Esophagus mucosa (tissue), 1 donor: ENCODE data around the gene CDSN. TPM values are rescaled to one million over a fixed set of nuclear protein-coding genes. Genes with fewer than 3 reads are reported as not detected.
"Not testable (repeated sequence)": the region's sequence is repeated elsewhere in the genome, so short reads cannot be mapped to it uniquely, and the experiment has no call there.

ENCODE experiments used
- ATAC-seq: fragments of 200-7000 bp; cut with Tn5 transposase; one replicate; pipeline ENCODE4 v1.9.1; 2020
- total RNA-seq: library from RNA; stranded (reverse); gene quantifications from one replicate; pipeline ENCODE4 v1.2.4, GENCODE V29; 2023
- donor health status: DM: yes; HTN: yes; CAD: no.

Gene CDSN
- total RNA-seq, result 0.08 TPM

- ATAC-seq, result no peak
These were observed at the start of gene CDSN for GRCh38 chr6:31120151-31120915. Gene CDSN, minus strand, starts transcription at chr6:31120446. Its CDS starts 27 bp downstream, at chr6:31120419.

DNA sequence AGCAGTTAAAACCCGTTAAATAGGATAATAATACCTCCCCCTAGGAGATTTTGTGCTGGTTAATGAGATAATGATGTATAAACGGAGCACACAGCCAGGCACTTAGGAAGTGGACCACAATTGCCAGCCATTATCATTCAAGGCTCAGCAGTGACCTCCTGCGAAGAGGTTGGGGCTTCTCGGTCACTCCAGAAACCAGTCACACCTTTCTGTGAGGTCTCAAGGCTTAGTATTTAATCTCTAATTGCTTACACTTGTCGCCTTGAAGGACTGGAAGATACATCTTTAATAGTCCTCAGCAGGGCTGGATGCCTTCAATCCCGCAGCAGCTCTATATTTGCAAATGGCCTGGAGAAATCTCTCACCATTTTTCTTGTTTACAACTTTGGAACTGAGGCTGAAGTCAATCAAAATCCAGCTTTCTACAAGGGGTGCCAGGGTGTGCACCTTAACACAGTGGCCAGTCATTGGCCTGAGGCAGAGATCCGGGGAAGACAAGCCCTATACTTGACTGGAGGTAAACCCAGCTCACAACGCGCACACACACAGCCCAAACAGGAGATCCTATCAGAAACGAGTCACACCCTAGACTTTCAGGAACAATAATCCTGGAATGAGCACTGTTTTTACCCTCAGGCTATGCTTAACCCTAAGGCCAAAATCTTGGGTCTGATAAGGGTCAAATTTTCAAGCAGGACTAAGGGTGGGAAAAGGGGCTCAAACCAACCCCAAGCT is 49.0 kb upstream of the CDSN start:
- ATAC-seq, result peak; percentile 17

DNA sequence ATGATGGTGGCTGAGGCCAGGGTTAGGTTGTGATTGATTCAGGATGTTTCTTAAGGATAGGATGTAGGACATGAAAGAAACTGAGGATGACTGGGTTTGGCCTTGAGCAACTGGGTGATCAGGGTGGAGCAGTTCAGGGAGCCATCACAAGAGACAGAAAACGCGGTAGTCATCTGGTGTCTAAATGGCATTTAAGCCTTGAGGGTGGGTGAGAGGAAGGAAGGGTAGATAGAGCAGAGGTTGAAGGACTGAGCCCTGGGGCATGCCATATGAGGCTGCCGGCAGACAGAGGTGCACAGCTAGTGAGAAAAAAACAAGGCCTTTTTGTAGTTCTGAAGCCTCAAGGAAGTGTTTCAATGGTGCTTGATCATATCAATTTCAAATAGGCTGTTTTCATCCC is 48.4 kb upstream of the CDSN start:
- ATAC-seq, result no peak

- ATAC-seq, result no peak
These were observed 45.7 kb upstream of the CDSN start for GRCh38 chr6:31165986-31166385.

DNA sequence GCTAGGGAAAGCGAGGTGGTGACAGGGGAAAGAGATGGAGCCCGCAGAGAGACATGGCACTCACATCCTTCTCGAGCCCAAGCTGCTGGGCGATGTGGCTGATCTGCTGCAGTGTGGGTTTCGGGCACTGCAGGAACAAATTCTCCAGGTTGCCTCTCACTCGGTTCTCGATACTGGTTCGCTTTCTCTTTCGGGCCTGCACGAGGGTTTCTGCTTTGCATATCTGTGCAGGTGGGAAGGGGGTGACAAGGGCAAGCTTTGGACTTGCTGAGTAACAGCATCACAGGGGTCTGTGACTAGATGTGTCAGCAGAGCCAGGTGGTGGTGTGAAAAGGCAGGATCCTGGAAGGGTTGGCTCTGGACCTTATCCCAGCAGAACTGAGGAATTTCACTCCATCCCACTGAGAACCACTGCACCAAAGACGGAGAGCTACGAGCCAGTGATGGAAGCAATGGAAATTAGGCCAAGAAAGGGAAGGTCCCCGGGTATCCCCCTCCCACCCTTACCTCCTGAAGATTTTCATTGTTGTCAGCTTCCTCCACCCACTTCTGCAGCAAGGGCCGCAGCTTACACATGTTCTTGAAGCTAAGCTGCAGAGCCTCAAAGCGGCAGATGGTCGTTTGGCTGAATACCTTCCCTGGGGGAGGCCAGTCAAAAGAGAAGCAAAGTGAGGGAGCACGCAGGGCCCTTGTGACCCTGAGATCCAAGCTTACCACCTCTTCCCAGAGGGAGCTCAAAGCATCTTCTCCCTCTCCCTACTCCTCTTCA is 45.0 kb upstream of the CDSN start:
- not testable (repeated sequence) for ATAC-seq

GRCh38 chr6:31164475-31165063 is 44.3 kb upstream of the CDSN start:
- ATAC-seq, result not testable (repeated sequence)

- ATAC-seq, result no peak
These were observed 43.7 kb upstream of the CDSN start for GRCh38 chr6:31163922-31164321.

DNA sequence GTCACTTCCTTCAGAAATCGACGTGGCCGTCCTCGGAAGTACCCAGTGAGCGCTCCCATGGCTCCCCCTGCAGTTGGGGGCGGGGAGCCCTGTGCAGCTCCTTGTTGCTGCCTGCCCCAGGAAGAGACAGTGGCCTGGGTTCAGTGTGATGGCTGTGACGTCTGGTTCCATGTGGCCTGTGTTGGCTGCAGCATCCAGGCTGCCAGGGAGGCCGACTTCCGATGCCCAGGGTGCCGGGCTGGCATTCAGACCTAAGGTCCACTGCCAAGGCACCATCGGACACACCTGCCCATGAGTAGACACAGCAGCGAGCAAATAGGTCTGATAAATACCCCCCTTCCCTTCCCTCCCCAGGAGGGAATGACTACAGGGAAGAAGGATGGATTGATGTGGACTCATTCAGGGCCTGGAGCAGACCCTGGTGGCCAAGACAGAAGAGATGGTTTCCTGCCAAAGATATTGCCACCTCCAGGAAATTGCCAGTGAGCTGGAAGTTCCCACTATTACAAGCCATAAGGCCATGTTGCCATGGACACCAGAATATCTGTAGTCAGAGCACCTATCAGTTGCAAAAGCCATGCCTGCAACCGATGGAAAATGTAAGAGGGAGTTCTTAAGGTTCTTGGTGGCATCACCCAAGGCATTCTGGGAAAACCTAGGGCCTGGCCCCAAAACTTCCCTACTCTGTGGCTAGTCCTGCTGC is 42.4 kb upstream of the CDSN start:
- no peak for ATAC-seq

- no peak for ATAC-seq
These were observed 41.2 kb upstream of the CDSN start for GRCh38 chr6:31161216-31162126.

- ATAC-seq, result peak; percentile 64
These were observed 38.9 kb upstream of the CDSN start for GRCh38 chr6:31158863-31159855.

- ATAC-seq, result peak; percentile 95
These were observed 38.1 kb upstream of the CDSN start, which contains the start of gene TCF19 for GRCh38 chr6:31158140-31158862. Gene TCF19, plus strand, starts transcription at chr6:31158589. Its CDS starts 881 bp downstream, at chr6:31159470.

- peak; percentile 32 for ATAC-seq
These were observed 37.4 kb upstream of the CDSN start, which contains the start of gene CCHCR1 for GRCh38 chr6:31157513-31158139. Gene CCHCR1, minus strand, starts transcription at chr6:31157802. Its CDS starts 202 bp downstream, at chr6:31157600.

DNA sequence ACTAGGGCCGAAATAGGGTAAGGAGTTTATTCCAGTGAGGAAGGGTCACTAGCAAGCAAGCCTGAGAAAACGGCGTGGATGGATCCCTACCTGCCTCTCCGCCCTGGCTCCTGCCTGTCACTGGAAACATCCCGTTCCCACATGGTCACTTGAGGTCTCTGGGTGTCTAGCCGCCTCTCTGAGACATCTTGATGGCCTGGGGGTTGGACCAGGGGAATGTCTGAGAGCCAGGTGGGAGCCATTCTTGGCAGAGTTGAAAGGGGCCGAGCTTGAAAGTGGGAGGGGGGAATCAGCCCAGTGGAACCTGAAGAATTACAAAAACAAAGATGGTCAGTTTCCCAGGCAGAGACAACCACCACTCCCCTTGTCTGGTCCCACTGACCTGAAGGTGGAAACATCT is 36.4 kb upstream of the CDSN start:
- no peak for ATAC-seq

- no peak for ATAC-seq
These were observed 34.2 kb upstream of the CDSN start for GRCh38 chr6:31154436-31154835.

DNA sequence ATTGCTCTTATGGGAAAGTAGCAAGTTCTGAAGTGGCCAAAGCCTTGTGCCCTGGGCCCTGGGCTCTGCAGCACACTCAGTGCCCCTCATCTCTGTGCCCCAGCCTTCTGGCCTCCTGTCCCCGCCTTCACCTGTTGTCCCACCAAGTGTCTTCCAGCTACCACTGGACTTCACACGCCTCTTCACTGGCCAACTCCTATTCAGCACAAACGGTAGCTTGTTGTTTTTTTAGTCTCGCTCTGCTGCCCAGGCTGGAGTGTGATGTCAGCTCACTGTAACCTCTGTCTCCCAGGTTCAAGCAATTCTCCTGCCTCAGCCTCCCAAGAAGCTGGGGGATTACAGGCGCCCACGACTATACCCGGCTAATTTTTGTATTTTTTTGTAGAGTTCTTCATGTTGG is 32.5 kb upstream of the CDSN start:
- no peak for ATAC-seq

DNA sequence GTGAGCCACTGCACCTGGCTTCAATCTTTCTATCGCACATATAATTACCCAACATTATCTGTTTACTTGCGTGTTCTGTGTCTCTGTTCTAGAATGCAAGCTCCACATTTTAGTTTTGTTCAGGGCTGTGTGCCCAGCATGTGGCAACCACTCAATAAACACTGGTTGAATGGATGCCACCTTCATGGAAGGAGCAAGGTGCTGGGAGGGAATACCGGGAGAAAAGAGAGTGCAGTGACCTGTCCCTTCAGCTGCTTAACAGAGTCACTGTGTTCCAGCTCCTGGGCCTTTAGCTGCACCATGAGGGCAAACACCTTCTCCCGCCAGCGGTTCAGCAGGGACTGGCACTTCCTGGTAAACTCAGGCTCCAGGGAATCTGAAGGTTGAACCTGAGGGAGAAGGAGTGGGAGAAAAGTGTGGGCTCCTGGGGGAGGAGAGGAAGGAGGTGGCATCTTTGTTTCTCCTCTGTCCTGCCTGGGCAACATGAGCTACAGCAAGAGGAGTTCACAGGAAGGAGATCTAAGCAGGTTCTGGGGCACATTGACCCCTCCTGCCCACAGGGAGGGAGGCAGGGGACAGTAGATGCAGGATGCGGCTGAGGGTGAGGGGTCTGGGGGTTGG is 29.7 kb upstream of the CDSN start:
- ATAC-seq, result no peak

GRCh38 chr6:31145386-31145785 is 25.1 kb upstream of the CDSN start:
- ATAC-seq, result no peak

DNA sequence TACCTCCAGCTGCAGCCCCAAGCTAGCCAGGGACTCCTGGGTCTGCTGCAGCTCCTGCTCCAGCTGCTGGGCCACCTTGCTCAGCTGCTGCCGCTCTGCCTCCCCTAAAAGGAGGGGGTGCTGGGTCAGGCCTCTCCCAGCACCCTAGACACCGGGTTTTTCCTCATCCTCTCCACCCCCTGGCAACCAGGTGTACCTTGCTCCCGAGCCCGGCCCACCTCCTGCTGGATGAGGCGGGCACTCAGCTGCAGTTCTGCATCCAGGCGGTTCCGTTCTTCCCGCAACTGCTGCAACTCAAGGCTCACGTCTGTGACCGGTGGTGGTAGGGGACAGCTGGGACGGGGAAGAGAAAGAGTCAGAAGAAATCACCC is 24.7 kb upstream of the CDSN start:
- ATAC-seq, result no peak
